ENCODE data around the gene SLC23A2.

The SLC23A2 gene

DNA sequence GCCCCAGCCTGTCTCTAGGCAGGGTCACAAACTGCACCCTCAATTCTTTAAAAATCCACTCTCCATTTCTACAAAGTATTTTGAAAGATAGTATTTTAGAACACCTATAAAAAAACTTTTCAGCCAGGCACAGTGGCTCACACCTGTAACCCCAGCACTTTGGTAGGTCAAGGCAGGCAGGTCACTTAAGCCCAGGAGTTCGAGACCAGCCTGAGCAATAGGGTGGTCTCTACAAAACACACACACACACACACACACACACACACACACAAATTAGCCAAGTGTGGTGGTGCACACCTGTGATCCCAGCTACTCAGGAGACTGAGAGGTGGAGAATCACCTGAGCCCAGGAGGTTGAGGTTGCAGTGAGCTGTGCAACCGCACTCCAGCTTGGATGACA is 30.2 kb downstream of the SLC23A2 start:
- in situ Hi-C loops (cut with MboI; ENCODE audit: low sequenced_read_pairs) = no loop called here

DNA sequence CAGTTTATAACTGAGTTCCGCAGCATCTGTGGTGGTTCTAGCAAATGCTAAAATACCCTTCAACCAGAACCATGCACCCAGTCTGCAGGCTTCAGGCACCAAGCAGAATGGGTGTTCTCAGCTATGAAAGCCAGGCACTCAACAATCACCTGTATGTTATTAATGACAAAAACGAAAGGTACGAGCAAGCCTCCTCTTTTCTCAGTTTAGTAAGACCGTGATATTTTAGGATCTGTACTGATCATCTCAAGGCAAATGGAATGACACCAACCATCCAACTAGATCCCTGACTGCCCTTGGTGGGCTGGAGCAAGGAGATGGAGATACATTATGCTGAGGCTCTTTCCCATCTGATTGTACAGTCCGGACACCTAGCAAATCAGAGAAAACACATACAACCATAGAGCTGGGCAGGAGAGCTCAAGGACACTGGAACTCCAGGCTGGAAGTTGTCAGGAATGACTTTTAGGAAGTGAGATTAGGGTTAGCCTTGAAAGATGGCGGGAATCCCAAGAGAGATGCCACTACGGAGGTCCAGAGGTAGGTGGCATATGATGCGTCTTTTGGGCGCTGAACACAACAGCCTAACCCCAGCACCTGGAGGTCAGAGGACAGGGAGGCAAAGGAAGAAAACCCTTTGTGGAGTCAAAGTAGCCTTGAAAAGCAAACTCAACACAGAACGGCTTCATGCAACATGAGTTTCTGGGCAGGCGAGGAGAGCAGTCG is 33.4 kb downstream of the SLC23A2 start:
- in situ Hi-C loops (cut with MboI; ENCODE audit: low sequenced_read_pairs) = no loop called here

DNA sequence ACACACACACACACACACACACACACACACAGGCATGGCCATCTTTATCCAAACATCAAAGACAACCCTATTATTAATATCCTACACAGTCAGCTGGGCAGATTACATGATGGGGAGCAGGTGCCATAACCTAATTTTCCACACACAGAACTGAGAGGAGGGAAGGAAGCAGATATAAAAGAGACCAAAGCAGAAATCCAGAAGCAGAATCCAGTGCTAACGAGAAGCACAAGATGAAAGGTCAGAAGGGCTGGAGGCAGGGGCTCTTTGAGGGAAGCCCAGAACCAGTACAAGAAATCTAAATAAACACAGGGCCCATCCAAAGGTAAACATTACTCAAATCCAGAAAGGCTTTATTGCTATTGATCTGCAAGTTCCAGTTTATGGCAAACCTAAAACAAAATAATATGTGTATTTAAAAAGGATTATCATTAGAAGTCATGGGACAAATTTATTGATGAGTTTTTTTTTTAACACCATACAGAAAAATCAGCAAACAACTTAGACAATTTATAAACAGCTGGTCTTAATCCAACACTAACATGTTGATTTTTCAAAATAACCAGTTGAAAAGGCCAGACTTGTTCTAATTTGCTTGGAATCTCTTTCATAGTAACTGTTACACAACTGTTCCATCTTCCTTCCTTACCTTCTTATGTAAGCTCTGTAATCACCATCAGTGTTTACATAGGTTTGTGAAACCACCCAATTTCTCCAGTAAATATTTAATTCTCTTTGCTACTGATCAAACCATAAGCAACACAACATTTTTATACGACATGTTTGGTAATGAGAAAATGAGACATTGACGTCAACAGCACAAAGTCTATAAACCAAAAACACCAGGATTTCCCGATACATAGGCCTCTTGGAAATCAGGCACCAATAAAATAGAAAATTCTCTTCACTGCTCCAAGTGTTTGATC is 34.2 kb downstream of the SLC23A2 start:
- in situ Hi-C loops (cut with MboI; ENCODE audit: low sequenced_read_pairs) = no loop called here

DNA sequence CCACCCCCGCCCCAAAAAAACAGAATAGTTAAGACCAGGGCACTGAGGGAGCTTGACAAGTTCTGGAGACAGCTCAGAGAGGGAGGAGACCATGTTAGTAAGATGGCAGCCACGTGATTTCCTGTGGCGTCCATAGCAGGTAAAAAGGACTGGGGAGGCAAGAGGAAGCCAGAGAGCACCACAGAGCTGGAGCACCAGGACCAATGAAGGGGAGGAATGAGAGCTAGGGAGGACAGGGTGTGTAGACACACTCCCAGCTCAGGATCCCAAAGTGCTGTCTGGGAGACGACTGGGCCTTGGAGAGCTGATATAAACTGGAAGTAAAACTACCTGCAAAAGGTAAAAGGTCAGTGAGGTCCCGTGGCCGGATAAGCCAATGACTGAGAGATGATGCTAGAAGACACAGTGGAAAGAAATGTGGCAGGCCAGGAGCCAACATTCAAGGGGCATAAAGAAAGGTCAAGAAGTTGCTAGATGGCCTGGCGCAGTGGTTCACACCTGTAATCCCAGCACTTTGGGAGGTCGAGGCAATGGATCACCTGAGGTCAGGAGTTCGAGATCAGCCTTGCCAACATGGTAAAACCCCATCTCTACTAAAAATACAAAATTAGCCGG is 39.0 kb downstream of the SLC23A2 start:
- in situ Hi-C loops (cut with MboI; ENCODE audit: low sequenced_read_pairs) = no loop called here

DNA sequence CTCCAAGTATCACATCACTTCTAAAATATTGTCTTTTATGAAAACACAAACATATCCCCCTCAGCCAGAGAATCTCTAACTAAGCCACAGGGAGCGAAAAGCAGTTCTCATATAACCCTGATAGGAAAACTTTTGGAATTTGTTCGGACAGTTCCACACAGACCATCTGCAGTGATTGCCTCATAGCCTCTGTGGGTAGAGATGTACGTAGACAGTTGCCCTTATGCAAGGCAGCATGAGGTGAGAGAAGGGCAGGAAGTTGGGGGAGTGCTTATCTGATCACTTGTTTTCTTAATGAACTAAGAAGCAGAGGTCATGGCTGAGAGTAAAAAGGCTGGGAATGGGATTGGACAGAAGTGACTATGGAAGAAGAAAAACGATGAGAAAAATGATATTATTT is 39.6 kb downstream of the SLC23A2 start:
- in situ Hi-C loops (cut with MboI; ENCODE audit: low sequenced_read_pairs) = no loop called here

DNA sequence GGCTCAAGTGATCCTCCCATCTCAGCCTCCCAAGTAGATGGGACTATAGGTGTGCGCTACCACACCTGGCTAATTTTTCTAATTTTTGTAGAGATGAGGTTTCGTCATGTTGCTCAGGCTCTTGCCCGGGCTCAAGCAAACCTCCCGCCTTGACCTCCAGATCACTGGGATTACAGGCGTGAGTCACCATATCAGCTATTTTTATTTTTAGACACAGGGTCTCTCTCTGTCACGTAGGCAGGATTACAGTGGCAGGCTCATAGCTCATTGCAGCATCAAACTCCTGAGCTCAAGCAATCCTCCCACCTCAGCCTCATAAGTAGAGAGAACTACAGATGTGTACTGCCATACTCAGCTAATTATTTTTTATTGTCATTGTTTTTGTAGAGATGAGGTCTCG is 41.7 kb downstream of the SLC23A2 start:
- in situ Hi-C loops (cut with MboI; ENCODE audit: low sequenced_read_pairs) = no loop called here

DNA sequence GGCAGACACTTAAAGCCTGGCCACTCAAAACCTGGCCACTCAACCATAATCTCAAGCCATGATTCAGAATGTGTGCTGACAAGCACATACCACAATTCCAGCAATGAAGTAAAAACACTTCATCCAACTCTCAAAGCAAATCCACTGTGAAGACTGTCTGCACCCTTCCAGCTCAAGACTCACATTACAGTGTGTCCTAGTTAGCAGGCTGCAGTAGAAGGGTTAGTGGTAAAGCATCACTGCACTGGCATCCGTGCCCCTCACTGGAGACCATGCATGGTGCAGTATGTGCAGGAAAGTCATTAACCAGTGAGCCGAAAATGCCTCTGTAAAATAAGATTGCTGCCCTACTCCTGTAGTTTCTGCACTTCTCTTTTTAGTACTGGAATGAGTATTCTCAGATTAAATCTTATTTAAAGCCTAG is 43.4 kb downstream of the SLC23A2 start:
- in situ Hi-C loops (cut with MboI; ENCODE audit: low sequenced_read_pairs) = no loop called here

DNA sequence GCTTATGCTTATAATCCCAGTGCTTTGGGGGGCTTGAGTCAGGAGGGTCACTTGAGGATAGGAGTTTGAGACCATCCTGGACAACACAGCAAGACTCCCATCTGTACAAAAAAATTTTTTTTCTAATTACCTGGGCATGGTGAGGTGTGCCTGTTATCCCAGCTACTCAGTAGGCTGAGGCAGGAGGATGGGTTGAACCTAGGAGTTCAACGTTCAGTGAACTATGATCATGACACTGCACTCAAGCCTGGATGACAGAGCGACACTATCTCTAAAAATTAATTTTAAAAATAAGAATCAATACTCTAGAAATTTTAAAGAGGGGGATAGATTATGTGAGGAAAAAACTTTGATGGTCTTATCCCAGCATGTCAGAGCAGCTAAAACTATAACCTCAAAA is 44.1 kb downstream of the SLC23A2 start:
- in situ Hi-C loops (cut with MboI; ENCODE audit: low sequenced_read_pairs) = no loop called here

DNA sequence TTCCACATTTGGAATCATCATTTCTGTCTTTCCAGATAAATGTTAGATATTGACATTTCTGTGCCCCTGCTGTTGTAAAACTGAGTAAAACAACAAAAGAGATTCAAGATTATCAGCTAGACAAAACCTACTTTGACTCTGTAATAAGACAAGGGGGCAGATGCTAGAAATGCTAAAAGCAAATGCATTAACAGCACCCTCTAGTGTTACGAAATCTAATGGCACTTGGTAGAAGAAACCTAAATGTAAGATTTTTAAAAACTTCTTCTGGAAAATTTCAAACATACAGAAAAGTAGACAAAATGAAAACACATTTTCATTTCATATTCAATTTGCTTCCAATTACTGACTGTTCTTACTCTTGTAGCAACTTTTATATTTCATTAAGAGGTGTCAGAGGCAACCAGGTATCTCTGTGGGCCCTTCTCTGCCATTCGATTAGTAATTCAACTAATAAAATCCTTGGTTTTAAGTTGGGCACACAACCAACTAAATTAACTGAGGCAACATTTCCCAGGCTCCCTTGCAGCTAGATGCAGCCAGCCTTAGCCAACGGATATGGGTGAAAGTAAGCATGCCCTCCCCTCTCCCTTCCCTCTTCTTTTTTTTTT is 45.0 kb downstream of the SLC23A2 start:
- in situ Hi-C loops (cut with MboI; ENCODE audit: low sequenced_read_pairs) = no loop called here

DNA sequence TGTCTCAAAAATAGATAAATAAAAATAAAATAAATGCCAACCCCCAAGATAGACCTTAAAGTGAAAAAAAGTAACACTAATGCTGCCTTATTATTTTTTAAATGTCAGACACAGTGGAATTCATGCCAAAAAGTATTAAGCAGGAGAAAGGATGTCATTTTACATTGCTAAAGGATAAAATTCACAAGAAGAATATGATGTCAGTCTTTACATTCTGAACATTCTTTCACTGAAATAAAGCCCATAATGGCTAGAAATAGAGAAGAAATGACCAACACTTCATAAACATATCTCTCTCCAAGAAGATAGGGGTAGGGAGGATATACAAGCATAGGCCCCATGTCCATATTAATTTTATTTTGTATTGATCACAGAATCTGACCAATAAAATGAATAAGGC is 47.4 kb downstream of the SLC23A2 start:
- in situ Hi-C loops (cut with MboI; ENCODE audit: low sequenced_read_pairs) = no loop called here

DNA sequence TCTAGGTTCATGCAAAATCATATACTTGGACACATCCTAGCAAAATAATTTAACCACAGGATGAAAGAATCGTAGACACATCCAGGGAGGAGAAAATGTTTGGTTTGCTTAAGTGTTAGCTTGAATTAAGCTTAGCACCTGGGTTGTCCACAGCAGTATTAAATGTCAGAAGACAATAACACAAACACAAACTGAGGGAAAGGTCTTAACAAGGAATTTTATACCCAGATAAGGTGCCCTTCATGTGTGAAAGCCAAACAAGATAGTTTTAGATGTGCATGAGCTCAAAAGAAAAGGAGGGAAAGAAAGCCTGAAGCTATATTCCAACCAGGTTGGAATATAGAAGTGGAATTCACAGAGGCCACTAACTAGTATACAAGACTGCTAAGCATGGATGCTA is 49.1 kb downstream of the SLC23A2 start:
- in situ Hi-C loops (cut with MboI; ENCODE audit: low sequenced_read_pairs) = no loop called here

DNA sequence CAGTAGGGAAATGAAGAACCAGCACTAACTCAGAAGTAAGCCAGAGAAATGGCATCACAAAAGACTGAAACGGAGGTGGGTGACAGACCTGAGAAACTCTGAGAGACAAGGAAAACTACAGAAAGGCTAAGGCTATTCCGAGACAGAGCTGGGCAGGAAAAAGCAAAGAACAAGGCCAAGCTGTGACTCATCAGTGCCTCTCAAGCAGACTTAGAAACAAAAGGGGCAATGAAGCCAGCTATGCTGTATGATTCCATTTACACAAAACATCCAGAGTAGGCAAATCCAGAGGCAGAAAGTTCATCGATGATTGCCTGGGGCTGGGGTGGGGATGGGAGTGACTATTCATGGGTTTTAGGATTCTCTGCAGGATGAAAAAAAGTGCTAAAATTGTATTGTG is 50.0 kb downstream of the SLC23A2 start:
- in situ Hi-C loops (cut with MboI; ENCODE audit: low sequenced_read_pairs) = no loop called here

DNA sequence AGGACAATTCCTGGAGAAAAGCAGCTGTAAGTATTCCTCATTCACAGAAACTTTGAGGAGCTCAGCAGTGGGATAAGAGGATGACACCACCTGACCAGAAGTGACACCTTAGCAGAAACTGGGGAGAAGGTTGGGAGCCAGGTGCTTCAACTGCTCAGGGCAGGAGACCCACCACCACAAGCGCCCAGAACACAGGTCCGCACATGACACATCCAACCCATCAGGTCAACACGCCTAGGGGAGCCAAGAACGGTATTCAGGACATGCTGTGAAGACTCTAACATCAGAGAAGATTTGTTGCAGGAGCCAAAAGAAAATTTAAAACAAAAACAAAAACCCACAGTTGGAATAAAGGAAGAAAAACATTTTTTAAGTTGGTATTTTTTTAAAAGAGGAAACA is 50.5 kb downstream of the SLC23A2 start:
- in situ Hi-C loops (cut with MboI; ENCODE audit: low sequenced_read_pairs) = no loop called here

DNA sequence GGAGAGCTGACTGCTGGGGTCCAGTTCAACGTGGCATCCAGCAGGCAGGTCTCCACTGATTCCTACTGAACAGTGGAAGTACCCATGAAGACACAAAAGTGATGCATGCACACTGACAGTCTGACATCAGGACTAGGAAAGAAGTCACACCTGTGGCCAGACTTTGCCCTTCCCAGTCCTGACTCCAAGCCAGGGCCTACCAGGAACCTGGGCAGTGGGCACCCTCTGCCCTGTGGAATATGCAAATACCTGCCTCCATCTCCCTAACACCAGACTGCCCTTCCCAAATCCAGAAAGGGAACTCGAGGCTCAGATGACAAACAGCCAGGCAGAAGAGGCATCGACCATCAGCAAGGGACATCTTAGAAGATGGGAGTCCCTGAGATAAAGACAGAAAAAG is 50.9 kb downstream of the SLC23A2 start:
- in situ Hi-C loops (cut with MboI; ENCODE audit: low sequenced_read_pairs) = no loop called here

DNA sequence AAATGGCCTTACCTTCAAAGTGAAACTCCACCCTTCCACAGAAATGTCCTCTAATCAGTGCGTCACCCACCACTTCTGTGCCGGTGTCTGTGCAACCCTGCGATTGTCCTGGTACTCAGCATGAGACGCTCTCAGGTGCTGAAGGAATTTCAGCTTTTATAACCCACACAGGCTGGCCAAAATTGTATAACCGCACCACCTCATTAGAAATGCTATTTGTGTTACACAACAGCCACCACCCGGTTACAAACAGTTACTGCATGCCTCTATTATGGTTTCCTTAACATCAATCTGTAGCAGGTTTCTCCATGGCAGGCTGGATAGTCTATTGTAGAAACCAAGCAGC is 51.5 kb downstream of the SLC23A2 start:
- in situ Hi-C loops (cut with MboI; ENCODE audit: low sequenced_read_pairs) = no loop called here

DNA sequence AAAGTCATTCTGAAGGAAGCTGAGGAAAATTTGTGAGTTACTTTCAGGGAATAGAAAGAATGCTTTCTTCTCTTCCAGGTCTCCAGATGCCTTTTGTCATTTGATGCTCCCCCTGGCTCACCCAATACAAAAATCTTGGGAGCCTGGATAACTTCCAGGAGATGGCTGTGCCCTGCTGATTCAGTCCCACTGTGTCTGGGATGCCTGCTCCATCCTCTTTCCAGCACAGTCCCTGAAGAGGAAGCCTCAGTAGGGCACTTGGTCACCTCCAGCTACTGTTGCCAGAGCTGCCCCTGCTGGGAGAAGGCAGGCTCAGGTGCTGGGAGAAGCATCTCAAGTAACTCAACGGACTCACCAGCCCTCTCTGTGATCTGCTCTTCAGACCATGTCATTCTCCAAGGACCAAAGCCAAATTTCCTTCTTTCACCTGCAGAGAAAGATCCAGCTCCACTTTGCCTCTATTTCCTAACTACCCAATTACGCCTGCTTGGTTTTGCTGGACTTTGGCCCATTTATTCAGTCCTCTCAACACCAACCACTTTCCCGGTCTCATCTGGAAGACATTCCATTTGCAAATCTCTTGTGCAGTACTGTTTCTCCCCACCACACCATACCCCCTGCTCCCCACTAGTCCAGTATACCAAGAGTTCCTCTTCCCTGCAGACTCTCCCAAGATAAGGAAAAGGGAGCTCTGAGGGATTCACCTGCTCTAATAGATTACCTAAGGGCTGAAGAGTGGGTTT is 53.3 kb downstream of the SLC23A2 start:
- in situ Hi-C loops (cut with MboI; ENCODE audit: low sequenced_read_pairs) = no loop called here

DNA sequence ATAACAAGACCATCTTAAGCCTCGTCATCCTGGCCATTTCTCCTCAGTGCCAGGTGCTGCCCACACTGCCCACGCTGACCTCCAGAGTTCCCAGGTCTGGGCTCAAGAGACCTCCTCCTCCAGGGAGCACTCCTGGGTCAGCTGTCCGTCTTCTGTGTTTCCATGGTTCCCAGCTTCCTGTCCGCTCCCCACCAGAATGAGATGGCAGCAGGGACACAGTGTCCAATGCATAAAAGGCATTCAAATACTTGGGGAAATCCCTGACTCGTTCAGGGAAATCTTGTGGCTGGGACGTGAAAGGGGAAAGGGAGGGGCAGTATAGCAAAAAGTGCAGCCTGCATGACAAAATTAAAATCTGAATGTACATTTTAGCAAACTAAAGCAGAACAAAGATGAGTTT is 54.3 kb downstream of the SLC23A2 start:
- in situ Hi-C loops (cut with MboI; ENCODE audit: low sequenced_read_pairs) = no loop called here

DNA sequence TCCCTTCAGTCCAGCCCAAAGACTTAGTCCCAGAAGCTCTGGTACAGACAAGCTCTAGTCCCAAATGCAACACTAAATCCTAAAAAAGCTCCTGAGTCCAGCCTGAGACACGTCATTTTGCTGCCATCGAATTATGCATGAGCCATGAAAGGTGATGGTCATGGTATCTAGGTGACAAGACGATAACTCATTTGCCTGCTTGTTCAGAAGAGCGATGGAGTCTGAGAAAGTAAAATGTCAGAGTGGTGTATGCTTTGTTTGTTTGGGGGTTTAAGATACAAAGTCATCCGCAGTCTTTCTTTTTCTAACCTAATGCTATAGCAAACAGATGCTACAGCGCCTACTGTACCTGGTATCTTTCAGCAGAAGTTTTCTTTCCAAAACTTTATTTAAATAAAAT is 54.7 kb downstream of the SLC23A2 start:
- in situ Hi-C loops (cut with MboI; ENCODE audit: low sequenced_read_pairs) = no loop called here

DNA sequence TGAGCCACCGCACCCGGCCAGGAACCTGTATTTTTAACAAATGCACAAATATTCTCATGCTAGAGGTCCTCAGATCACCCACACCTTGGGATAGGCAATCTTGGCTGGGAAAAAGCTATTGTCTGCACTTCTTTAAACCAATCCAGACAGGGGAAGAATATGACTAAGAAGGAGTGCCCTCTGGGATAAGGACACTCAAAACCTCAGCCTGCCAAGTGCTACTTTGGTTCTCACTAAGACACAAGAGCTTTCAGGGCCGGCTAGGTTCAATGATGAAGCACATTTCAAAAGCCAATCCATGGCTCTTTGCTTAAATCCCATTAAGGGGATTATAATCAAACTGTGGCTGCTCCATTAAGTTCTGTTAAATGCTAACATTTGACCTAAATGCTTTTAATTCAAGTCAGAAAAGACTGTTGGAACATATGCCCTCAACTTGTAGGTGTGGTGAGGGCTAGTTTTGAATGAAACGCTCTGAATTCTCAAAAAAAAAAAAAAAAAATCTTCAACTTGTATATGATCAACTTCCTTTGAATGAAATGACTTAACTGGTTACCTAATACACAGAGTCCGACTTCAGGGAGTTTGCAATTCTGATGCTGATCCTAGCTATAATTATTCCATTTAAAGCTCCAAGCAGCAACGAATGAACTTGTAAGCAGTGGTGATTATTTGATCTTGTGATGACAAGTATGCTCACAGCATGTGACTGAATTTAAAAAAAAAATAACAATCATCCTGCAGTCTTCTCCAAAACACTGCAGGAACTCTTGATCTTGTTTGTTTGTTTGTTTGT is 56.6 kb downstream of the SLC23A2 start:
- in situ Hi-C loops (cut with MboI; ENCODE audit: low sequenced_read_pairs) = no loop called here

DNA sequence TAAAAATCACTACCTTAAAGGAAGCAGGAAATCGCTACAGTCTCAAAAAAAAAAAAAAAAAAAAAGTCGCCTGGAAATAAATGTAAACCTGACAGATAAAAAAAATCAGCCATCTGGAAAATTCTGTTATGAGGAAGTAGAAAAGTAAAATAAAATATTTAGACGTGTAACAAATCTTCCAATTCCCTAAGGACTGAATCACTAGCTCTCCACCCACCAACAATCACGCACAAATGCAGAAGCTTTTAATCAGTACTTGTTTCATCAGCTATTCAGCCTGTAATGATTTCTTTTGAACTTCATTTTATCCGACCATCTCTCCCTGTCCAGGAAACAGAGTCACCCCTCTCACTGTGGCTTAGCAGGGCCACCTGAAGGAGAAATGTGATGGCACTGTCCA is 59.0 kb downstream of the SLC23A2 start:
- in situ Hi-C loops (cut with MboI; ENCODE audit: low sequenced_read_pairs) = no loop called here
